Measurements from ENCODE around the gene BARHL2.
A peak's percentile ranks its signal among the peaks of the same experiment; 100 is the strongest.

Gene BARHL2

DNA sequence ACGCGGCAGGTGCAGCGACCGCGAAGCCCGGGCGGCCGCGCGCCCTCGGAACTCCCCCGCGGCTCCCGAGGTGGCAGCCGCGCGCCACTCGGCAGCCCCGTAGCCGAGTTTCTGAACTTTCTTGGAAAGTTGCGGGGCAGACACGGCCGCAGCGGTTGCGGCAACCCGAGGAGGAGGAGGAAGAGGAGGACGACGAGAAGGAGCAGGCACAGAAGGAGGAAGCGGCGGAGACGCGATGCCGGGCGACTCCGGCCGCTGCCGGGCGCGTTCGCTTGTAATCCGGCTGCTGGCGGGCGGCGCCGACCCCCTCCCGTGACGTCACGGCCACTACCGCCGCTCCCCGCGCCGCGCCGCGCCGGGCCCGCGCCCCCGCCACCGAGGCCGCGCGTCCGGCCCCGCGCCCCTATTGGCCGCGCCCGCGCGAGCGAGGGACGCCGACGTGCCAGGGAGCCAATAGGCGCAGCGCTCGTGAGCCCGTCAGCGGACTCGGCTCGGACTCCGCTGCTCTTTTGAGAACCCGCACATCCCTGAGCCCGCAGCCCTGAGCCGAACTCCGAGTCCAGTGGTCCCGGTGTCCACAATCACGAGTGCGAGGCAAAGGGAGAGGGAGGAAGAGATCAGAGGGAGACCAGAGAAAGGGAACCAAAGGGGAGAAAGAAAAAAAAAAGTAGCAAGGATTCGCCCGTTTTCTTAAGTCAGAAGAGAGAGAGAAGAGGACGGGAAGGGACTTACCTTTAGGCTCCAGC lies 736 bp upstream of the BARHL2 start (continued):
- TF ChIP-seq, protein P1, sequence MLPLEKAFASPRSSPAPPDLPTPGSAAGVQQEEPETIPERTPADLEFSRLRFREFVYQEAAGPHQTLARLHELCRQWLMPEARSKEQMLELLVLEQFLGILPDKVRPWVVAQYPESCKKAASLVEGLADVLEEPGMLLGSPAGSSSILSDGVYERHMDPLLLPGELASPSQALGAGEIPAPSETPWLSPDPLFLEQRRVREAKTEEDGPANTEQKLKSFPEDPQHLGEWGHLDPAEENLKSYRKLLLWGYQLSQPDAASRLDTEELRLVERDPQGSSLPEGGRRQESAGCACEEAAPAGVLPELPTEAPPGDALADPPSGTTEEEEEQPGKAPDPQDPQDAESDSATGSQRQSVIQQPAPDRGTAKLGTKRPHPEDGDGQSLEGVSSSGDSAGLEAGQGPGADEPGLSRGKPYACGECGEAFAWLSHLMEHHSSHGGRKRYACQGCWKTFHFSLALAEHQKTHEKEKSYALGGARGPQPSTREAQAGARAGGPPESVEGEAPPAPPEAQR (tag by site-specific recombination; IDR thresholded peaks at IDR 0.05): no peak
- TF ChIP-seq ZSCAN23 (tag by site-specific recombination; IDR thresholded peaks at IDR 0.05) (no peak), ZNF202 (tag by site-specific recombination; IDR thresholded peaks at IDR 0.05; ENCODE audit: borderline replicate concordance) (no peak), ZNF629 (tag by site-specific recombination; IDR thresholded peaks at IDR 0.05) (peak; percentile 81), ZBTB1 (tag by site-specific recombination; IDR thresholded peaks at IDR 0.05) (0 out of 2 replicates have a peak, but pooled peaks have one; percentile 45), ZFP3 (tag by site-specific recombination; IDR thresholded peaks at IDR 0.05; ENCODE audit: low read depth) (no peak), SP2 (tag by site-specific recombination; IDR thresholded peaks at IDR 0.05) (peak; percentile 58), FEZF1 (tag by site-specific recombination; IDR thresholded peaks at IDR 0.05) (peak; percentile 94), ZNF433 (tag by site-specific recombination; IDR thresholded peaks at IDR 0.05; ENCODE audit: low read depth) (no peak), ZNF146 (tag by site-specific recombination; IDR thresholded peaks at IDR 0.05) (no peak), ZFP37 (tag by site-specific recombination; IDR thresholded peaks at IDR 0.05) (no peak), ZNF350 (tag by site-specific recombination; IDR thresholded peaks at IDR 0.05) (no peak), OSR2 (tag by site-specific recombination; IDR thresholded peaks at IDR 0.05) (0 out of 2 replicates have a peak, but pooled peaks have one; percentile 7), YY2 (tag by site-specific recombination; IDR thresholded peaks at IDR 0.05) (no peak), ZBTB48 (tag by site-specific recombination; IDR thresholded peaks at IDR 0.05) (peak; percentile 39; the same call in 1 of the 2 replicates), ZNF274 (IDR thresholded peaks at IDR 0.05; ENCODE audit: low read length) (no peak), ZNF274 (tag by site-specific recombination; IDR thresholded peaks at IDR 0.05; ENCODE audit: borderline replicate concordance) (no peak), ZNF701 (tag by site-specific recombination; IDR thresholded peaks at IDR 0.05) (no peak), ZNF169 (tag by site-specific recombination; IDR thresholded peaks at IDR 0.05) (no peak), ZNF121 (tag by site-specific recombination; IDR thresholded peaks at IDR 0.05) (no peak), YY1 (tag by site-specific recombination; IDR thresholded peaks at IDR 0.05) (peak; percentile 31; the same call in 1 of the 2 replicates), GLI2 (tag by site-specific recombination; IDR thresholded peaks at IDR 0.05; ENCODE audit: borderline replicate concordance, low read depth) (no peak), ZNF311 (tag by site-specific recombination; IDR thresholded peaks at IDR 0.05; ENCODE audit: borderline replicate concordance) (no peak), ZNF473 (tag by site-specific recombination; IDR thresholded peaks at IDR 0.05) (no peak), ZNF670 (tag by site-specific recombination; IDR thresholded peaks at IDR 0.05; ENCODE audit: low read depth) (no peak)
- TF ChIP-seq, protein P2, sequence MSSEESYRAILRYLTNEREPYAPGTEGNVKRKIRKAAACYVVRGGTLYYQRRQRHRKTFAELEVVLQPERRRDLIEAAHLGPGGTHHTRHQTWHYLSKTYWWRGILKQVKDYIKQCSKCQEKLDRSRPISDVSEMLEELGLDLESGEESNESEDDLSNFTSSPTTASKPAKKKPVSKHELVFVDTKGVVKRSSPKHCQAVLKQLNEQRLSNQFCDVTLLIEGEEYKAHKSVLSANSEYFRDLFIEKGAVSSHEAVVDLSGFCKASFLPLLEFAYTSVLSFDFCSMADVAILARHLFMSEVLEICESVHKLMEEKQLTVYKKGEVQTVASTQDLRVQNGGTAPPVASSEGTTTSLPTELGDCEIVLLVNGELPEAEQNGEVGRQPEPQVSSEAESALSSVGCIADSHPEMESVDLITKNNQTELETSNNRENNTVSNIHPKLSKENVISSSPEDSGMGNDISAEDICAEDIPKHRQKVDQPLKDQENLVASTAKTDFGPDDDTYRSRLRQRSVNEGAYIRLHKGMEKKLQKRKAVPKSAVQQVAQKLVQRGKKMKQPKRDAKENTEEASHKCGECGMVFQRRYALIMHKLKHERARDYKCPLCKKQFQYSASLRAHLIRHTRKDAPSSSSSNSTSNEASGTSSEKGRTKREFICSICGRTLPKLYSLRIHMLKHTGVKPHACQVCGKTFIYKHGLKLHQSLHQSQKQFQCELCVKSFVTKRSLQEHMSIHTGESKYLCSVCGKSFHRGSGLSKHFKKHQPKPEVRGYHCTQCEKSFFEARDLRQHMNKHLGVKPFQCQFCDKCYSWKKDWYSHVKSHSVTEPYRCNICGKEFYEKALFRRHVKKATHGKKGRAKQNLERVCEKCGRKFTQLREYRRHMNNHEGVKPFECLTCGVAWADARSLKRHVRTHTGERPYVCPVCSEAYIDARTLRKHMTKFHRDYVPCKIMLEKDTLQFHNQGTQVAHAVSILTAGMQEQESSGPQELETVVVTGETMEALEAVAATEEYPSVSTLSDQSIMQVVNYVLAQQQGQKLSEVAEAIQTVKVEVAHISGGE (tag by site-specific recombination; conservative IDR thresholded peaks at IDR 0.05; ENCODE audit: low read depth): peak; percentile 52
- TF ChIP-seq, protein P3, sequence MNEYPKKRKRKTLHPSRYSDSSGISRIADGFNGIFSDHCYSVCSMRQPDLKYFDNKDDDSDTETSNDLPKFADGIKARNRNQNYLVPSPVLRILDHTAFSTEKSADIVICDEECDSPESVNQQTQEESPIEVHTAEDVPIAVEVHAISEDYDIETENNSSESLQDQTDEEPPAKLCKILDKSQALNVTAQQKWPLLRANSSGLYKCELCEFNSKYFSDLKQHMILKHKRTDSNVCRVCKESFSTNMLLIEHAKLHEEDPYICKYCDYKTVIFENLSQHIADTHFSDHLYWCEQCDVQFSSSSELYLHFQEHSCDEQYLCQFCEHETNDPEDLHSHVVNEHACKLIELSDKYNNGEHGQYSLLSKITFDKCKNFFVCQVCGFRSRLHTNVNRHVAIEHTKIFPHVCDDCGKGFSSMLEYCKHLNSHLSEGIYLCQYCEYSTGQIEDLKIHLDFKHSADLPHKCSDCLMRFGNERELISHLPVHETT (tag by site-specific recombination; IDR thresholded peaks at IDR 0.05): peak; percentile 82
- TF ChIP-seq, protein P4, sequence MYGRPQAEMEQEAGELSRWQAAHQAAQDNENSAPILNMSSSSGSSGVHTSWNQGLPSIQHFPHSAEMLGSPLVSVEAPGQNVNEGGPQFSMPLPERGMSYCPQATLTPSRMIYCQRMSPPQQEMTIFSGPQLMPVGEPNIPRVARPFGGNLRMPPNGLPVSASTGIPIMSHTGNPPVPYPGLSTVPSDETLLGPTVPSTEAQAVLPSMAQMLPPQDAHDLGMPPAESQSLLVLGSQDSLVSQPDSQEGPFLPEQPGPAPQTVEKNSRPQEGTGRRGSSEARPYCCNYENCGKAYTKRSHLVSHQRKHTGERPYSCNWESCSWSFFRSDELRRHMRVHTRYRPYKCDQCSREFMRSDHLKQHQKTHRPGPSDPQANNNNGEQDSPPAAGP (tag by site-specific recombination; IDR thresholded peaks at IDR 0.05): peak; percentile 30; the same call in 1 of the 2 replicates
- TF ChIP-seq, protein P5, sequence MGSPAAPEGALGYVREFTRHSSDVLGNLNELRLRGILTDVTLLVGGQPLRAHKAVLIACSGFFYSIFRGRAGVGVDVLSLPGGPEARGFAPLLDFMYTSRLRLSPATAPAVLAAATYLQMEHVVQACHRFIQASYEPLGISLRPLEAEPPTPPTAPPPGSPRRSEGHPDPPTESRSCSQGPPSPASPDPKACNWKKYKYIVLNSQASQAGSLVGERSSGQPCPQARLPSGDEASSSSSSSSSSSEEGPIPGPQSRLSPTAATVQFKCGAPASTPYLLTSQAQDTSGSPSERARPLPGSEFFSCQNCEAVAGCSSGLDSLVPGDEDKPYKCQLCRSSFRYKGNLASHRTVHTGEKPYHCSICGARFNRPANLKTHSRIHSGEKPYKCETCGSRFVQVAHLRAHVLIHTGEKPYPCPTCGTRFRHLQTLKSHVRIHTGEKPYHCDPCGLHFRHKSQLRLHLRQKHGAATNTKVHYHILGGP (tag by site-specific recombination; IDR thresholded peaks at IDR 0.05): no peak
- TF ChIP-seq, protein P6, sequence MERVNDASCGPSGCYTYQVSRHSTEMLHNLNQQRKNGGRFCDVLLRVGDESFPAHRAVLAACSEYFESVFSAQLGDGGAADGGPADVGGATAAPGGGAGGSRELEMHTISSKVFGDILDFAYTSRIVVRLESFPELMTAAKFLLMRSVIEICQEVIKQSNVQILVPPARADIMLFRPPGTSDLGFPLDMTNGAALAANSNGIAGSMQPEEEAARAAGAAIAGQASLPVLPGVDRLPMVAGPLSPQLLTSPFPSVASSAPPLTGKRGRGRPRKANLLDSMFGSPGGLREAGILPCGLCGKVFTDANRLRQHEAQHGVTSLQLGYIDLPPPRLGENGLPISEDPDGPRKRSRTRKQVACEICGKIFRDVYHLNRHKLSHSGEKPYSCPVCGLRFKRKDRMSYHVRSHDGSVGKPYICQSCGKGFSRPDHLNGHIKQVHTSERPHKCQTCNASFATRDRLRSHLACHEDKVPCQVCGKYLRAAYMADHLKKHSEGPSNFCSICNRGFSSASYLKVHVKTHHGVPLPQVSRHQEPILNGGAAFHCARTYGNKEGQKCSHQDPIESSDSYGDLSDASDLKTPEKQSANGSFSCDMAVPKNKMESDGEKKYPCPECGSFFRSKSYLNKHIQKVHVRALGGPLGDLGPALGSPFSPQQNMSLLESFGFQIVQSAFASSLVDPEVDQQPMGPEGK (tag by site-specific recombination; IDR thresholded peaks at IDR 0.05): 0 out of 2 replicates have a peak, but pooled peaks have one; percentile 46

All from HEK293 (cell line).